Upper lobe of left lung (tissue), 4 donors: ENCODE measurements around the gene SEC62.

Experiments used
- EP300 ChIP-seq, 4 donors: sonication (generic); formaldehyde crosslinking; IDR thresholded peaks; one replicate each; pipeline ENCODE4 v1.5.1; 2017; ENCODE audit warnings: antibody characterized with exemption in 4 of 4, control low read depth in 2 of 4
- POLR2A ChIP-seq, 4 donors: fragments of 450-650 bp; IDR thresholded peaks; one replicate each; pipeline ENCODE4 v1.5.1; 2016 to 2017; ENCODE audit warnings: antibody characterized with exemption in 4 of 4, mild to moderate bottlenecking in 2 of 4
- POLR2AphosphoS5 ChIP-seq, 2 donors: sonication (generic); formaldehyde crosslinking; IDR thresholded peaks; one replicate each; pipeline ENCODE4 v1.5.1; 2017; ENCODE audit warnings: antibody characterized with exemption in 2 of 2
- TF ChIP-seq, protein P1 (sequence below), 6 experiments: fragments of 450-650 bp in 4 of 6; fragments of 200-600 bp in 2 of 6; sonication (generic) in 2 of 6; IDR thresholded peaks; one replicate each; pipeline ENCODE4 v1.5.1; 2016 to 2019; ENCODE audit warnings: antibody characterized with exemption in 6 of 6

DNA sequence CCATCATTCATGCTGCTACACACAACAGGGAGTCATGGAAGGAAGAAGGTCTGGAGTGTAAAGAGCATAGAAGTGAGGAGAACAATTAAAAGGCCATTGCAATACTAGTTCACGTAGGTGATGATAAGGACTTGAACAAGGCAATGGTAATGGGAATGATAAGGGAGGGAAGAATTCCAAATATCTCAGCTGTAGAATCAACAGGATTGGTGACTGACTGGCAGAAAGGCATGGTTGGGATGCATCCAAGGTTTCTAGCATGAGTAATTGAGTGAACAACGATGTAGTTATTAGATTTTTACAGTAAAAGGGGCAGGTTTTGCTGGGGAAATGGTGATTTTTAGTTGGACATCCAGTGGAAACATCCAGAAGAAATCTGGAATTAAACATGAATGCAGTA lies 2.4 kb upstream of the SEC62 start:
- TF ChIP-seq, protein P1, sequence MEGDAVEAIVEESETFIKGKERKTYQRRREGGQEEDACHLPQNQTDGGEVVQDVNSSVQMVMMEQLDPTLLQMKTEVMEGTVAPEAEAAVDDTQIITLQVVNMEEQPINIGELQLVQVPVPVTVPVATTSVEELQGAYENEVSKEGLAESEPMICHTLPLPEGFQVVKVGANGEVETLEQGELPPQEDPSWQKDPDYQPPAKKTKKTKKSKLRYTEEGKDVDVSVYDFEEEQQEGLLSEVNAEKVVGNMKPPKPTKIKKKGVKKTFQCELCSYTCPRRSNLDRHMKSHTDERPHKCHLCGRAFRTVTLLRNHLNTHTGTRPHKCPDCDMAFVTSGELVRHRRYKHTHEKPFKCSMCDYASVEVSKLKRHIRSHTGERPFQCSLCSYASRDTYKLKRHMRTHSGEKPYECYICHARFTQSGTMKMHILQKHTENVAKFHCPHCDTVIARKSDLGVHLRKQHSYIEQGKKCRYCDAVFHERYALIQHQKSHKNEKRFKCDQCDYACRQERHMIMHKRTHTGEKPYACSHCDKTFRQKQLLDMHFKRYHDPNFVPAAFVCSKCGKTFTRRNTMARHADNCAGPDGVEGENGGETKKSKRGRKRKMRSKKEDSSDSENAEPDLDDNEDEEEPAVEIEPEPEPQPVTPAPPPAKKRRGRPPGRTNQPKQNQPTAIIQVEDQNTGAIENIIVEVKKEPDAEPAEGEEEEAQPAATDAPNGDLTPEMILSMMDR (IDR thresholded peaks at IDR 0.05): no peak
- TF ChIP-seq POLR2AphosphoS5 (IDR thresholded peaks at IDR 0.05) (no peak), POLR2A (IDR thresholded peaks at IDR 0.05) (no peak), EP300 (IDR thresholded peaks at IDR 0.05) (no peak)
